Fibroblast of mammary gland (primary cell): Measurements from ENCODE around the gene SCGB1D2.
"Not testable (repeated sequence)": the region's sequence is repeated elsewhere in the genome, so short reads cannot be mapped to it uniquely, and the experiment has no call there.

Experiments
- DNase-seq: peaks from one replicate; pipeline ENCODE4 v3.0.0-alpha.2; 2010; ENCODE audit warnings: low read depth
- H3K4me3 ChIP-seq: 2 replicates; pipeline ENCODE4 v1.5.1; 2011; ENCODE audit warnings: low read depth, mild to moderate bottlenecking, low read length, moderate library complexity; ENCODE audit not compliant: control insufficient read depth
- TF ChIP-seq, protein P1 (sequence below): conservative IDR thresholded peaks from 2 replicates; pipeline ENCODE4 v1.5.1; 2011; ENCODE audit warnings: low read depth, low read length, inconsistent platforms; ENCODE audit not compliant: control insufficient read depth, insufficient read depth

SCGB1D2 gene, protein sequence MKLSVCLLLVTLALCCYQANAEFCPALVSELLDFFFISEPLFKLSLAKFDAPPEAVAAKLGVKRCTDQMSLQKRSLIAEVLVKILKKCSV

DNA sequence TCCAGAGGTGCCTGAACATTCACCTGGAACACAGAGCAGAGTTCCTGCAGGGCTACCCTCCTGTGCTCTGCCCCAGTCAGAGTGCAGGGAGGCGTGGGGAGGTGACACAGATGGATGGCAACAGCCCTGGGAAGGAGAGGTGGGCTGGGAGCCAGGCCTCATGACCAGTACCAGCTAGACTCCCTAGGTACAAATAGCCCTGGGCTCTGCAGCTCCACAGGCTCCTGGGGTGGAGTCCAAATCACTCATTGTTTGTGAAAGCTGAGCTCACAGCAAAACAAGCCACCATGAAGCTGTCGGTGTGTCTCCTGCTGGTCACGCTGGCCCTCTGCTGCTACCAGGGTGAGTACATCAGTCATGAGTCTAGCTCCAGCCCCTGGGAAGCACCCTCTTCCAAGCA, at the start of gene SCGB1D2:
SCGB1D2 (plus strand) TSS at position 219 of the 400 bp plus-strand sequence; CDS start at position 288, 69 bp downstream.
- TF ChIP-seq, protein P1, sequence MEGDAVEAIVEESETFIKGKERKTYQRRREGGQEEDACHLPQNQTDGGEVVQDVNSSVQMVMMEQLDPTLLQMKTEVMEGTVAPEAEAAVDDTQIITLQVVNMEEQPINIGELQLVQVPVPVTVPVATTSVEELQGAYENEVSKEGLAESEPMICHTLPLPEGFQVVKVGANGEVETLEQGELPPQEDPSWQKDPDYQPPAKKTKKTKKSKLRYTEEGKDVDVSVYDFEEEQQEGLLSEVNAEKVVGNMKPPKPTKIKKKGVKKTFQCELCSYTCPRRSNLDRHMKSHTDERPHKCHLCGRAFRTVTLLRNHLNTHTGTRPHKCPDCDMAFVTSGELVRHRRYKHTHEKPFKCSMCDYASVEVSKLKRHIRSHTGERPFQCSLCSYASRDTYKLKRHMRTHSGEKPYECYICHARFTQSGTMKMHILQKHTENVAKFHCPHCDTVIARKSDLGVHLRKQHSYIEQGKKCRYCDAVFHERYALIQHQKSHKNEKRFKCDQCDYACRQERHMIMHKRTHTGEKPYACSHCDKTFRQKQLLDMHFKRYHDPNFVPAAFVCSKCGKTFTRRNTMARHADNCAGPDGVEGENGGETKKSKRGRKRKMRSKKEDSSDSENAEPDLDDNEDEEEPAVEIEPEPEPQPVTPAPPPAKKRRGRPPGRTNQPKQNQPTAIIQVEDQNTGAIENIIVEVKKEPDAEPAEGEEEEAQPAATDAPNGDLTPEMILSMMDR = no peak
- DNase-seq = no peak

DNA sequence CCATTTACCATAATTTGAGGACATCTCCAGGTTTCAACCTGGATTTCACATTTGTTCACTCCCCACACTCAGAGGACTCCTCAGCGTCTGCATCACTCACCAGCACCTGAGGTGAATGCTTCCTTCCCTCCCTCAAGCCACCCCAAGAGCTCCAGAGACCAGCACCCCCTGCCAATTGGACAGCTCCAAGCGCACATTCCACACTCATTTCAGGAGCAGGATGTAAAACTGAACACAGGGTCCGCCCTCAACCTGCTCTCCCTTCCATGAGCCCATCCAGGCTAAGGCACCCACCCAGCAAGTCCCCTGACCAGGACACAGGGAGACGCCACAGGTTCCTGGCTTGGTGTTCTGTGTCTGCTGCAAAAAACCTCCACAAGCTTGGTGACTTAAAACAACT, 48.1 kb upstream of the SCGB1D2 start:
- no peak for DNase-seq
- TF ChIP-seq, protein P1 = no peak
- H3K4me3 ChIP-seq = no peak overlapping the region

More for the DNA sequence above, at the start of gene SCGB1D2:
- H3K4me3 ChIP-seq = no peak within 1 kb of the TSS

DNA sequence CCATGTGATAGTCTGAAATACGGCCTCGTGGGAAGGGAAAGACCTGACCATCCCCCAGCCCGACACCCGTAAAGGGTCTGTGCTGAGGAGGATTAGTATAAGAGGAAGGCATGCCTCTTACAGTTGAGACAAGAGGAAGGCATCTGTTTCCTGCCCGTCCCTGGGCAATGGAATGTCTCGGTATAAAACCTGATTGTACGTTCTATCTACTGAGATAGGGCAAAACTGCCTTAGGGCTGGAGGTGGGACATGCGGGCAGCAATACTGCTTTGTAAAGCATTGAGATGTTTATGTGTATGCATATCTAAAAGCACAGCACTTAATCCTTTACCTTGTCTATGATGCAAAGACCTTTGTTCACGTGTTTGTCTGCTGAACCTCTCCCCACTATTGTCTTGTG, 47.0 kb upstream of the SCGB1D2 start:
- not testable (repeated sequence) for H3K4me3 ChIP-seq, DNase-seq

DNA sequence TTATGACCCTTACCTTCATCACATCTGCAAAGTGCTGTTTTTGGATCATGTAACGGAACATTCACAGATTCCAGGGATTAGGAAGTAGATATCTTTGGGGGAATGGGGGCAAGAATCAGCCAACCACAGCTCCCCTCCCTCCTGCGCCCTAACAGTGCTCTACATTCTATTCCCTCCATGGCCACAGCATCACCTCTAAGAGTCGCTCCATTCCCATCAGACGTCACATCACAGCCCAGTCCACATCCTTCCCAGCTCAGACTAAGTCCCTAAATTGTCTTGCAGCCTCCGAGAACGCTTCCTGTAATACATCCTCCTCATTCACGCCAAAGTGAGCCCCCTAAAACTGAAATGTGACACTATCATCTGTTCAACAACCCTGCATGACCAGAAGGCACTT, 46.1 kb upstream of the SCGB1D2 start:
- DNase-seq = no peak
- no peak overlapping the region for H3K4me3 ChIP-seq
- TF ChIP-seq, protein P1 = no peak

DNA sequence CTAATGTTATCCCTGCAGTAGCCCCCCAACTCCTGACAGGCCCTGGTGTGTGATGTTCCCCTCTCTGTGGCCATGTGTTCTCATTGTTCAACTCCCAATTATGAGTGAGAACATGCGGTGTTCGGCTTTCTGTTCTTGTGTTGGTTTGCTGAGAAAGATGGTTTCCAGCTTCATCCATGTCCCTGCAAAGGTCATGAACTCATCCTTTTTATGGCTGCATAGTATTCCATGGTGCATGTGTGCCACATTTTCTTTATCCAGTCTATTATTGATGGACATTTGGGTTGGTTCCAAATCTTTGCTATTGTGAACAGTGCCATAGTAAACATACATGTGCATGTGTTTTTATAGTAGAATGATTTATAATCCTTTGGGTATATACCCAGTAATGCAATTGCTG, 44.6 kb upstream of the SCGB1D2 start:
- DNase-seq = not testable (repeated sequence)

DNA sequence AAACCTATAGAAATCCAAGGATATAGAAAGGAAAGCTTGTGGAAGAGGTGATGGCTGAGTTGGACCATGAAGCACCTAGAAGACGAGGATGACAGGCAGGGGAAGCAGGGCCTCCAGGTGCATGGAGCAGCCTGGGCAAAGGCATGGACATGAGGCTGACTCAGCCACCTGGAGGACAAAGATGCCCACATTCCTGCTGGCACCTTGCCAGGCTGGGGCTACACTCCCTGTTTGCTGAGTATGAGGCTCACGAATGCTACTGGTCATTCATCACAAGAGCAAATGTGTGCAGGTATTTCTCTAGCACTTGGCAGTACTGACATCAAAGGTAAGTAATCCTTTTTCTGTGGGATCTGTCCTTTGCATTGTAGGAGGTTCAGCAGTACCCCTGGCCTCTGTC, 40.7 kb upstream of the SCGB1D2 start:
- TF ChIP-seq, protein P1 = no peak
- H3K4me3 ChIP-seq = no peak overlapping the region
- no peak for DNase-seq

More for the DNA sequence above, 44.6 kb upstream of the SCGB1D2 start:
- H3K4me3 ChIP-seq = not testable (repeated sequence)

DNA sequence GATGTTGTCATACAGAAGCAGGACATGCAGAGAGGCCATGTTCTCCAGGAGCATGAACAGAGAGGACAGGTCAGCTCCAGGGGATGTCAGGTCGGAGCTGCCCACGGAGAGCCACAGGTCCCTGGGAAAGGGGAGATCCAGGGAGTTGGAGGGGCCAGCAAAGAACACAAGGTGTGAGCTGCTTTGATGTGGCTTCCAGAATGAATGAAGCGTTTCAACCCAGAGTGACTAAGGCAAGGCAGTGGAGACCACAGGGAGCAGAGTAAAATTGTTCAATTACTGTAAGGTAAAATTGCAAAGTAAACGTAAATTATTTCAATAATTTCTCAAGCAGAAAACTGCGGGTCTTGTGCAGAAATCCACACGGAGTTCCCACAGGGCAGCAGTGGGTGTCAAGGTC, 39.1 kb upstream of the SCGB1D2 start:
- TF ChIP-seq, protein P1 = no peak
- no peak for DNase-seq
- H3K4me3 ChIP-seq = no peak overlapping the region

DNA sequence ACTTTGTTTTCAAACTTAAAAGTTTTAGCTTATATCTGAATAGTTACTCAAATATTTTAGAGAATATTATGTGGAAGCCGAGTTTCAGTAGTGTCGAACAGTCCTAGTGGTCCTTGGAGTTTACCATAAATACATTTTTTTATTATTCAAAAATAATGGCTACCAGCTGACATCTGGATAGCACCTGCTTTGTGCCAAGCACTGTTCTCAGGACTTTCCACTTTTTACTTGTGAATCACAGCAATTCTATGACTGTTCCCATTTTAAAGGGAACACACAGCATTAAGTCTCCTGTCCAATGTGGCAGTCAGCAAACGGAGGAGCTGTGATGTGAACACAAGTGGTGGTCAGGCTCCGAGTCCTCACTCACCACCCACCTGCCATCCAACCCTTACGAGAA, 37.6 kb upstream of the SCGB1D2 start:
- TF ChIP-seq, protein P1 = no peak

More for the DNA sequence above, 37.6 kb upstream of the SCGB1D2 start:
- peak; percentile 5 for DNase-seq
- no peak overlapping the region for H3K4me3 ChIP-seq
